Skin of body (tissue), 2 donors: ENCODE data around the gene TACC2. TPM values are rescaled to one million over a fixed set of nuclear protein-coding genes. Genes with fewer than 3 reads are reported as not detected.
A peak's percentile ranks its signal among the peaks of the same experiment; 100 is the strongest.

Experiments used
- DNase-seq: peaks from one replicate; lab custom pipeline; 2025; lab: John Stamatoyannopoulos, UW
- total RNA-seq: library from RNA; depleted of rRNA; stranded (reverse); fragments of >200 nt; gene quantifications from one replicate; pipeline ENCODE4 v1.2.3, GENCODE V29; 2014

TACC2 gene
- total RNA-seq, 1 donor from 2014 or later = 40.2 TPM

GRCh38 chr10:122029499-122030199, 40.7 kb downstream of the TACC2 start:
- DNase-seq = no peak

DNA sequence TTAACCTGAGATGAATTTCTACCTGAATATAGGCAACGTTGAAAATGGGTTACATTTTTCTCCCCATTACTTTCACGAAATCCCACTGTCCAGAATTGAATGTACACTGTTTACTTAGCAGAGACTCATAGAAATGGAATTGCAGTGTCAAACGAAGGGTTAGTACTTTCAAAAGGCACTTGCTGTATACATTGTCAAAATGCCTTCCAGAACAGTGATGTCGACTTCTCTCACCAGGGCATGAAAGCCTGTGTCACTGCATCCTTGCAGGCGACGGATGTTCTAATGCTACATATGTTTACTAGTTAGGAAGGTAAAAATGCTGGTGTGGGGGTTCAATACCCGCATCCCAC, 41.2 kb downstream of the TACC2 start:
- DNase-seq = no peak

- DNase-seq = no peak
Measured at GRCh38 chr10:122033224-122033926, 44.4 kb downstream of the TACC2 start.

DNA sequence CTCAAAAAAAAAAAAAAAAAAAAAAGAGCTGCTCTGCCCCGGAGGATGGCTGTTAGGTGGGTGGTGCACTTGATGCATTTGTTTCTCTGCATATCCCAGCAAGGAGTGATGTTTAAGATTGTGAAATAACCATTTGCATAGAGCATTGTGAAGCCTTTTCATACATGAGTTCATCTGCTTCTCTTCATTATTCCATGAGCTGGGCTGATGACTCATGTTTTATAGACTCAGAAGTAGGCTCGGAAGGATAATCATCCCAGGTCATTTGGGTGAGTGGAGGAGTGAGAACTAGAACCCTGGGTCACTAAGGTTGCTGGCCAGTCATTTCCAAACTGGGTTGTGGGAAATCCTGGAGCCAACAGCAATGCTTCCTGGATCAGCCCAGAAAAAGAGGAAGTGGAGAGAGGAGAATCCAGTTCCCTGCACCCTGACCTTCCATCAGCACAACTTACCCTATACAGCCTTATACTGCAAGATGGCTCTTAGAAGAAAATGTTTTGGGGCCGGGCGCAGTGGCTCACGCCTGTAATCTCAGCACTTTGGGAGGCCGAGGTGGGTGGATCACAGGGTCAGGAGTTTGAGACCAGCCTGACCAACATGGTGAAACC, 45.3 kb downstream of the TACC2 start:
- no peak for DNase-seq

- no peak for DNase-seq
Measured at GRCh38 chr10:122040786-122041185, 51.8 kb downstream of the TACC2 start.

GRCh38 chr10:122042836-122043235, 53.9 kb downstream of the TACC2 start:
- DNase-seq = no peak

GRCh38 chr10:122044045-122044661, 55.2 kb downstream of the TACC2 start:
- DNase-seq = no peak

GRCh38 chr10:122044713-122045112, 55.8 kb downstream of the TACC2 start:
- DNase-seq = peak; percentile 56

GRCh38 chr10:122045212-122045611, 56.2 kb downstream of the TACC2 start:
- DNase-seq = no peak

DNA sequence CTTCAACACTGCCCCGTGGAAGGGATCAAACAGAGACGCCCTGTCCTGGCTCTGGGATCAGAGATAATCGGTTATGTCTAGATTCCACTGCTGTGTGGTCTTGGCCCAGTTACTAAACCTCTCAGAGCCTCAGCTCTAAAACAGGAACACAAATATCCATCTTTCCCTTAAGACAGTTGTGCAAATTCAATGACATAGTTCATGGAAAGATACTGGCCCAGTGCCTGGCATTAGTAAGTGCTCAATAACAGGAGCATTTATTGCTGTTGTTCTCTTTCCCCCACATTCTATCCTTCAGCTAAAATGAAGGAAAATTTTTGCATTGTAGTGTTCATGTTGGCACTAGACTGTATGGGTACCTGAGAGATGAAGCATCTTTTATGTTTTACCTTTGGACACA, 58.6 kb downstream of the TACC2 start:
- no peak for DNase-seq

GRCh38 chr10:122049076-122049475, 60.1 kb downstream of the TACC2 start:
- DNase-seq = no peak

GRCh38 chr10:122050311-122050710, 61.3 kb downstream of the TACC2 start:
- no peak for DNase-seq

DNA sequence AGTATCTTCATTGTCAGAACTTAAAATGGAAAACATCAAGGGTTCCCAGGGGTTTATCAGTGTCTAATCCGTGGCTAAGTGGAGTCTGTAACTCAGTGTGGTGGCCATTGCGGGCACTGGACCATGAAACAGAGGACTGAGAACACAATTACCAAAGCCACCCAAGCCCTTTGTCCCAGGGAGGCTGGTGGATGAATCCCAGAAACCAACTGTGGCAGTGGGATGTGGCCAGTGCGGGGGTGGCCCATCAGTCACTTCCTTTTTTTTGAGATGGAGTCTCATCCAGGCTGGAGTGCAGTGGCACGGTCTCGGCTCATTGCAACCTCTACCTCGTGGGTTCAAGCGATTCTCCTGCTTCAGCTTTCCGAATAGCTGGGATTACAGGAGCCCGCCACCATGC, 61.8 kb downstream of the TACC2 start:
- no peak for DNase-seq

DNA sequence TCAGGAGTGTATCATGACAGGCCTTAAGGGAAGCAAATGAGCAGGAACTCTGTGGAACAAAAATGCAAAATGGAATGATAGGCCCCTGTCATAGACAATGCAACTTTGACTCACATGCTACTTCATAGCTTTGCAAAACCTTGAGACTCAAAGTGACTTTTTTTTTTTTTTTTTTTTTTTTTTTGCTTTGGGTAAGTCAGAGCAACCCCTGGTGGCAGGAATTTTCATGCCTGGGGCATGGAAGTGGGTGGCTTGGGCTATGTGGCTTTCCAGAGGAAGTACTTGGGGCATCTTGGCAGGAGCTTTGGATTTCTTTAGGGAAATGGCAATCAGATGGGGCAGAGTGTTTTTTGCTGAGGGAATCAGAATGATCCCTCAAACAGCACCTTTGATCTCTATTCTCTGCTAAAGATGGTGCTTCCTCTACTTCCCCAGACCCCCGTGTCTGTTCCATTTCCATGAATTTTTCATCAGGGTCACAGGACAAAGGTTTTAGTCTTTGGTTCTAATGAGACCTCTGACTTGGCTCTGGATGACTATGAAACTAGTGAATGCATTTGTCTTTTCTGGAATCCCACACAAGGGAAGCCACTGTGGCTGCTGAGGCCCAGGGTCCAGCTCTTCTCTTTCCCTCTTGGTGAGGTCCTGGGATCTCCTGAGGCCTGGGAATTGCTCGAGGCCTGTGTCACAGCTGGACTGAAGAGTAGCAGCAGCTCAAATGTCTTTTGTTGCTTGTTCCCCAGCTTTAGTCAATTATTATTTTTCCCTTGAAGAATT, 62.8 kb downstream of the TACC2 start:
- DNase-seq = peak; percentile 45

- no peak for DNase-seq
Measured at GRCh38 chr10:122052701-122053100, 63.7 kb downstream of the TACC2 start.

- DNase-seq = no peak
Measured at GRCh38 chr10:122053314-122053713, 64.4 kb downstream of the TACC2 start.

DNA sequence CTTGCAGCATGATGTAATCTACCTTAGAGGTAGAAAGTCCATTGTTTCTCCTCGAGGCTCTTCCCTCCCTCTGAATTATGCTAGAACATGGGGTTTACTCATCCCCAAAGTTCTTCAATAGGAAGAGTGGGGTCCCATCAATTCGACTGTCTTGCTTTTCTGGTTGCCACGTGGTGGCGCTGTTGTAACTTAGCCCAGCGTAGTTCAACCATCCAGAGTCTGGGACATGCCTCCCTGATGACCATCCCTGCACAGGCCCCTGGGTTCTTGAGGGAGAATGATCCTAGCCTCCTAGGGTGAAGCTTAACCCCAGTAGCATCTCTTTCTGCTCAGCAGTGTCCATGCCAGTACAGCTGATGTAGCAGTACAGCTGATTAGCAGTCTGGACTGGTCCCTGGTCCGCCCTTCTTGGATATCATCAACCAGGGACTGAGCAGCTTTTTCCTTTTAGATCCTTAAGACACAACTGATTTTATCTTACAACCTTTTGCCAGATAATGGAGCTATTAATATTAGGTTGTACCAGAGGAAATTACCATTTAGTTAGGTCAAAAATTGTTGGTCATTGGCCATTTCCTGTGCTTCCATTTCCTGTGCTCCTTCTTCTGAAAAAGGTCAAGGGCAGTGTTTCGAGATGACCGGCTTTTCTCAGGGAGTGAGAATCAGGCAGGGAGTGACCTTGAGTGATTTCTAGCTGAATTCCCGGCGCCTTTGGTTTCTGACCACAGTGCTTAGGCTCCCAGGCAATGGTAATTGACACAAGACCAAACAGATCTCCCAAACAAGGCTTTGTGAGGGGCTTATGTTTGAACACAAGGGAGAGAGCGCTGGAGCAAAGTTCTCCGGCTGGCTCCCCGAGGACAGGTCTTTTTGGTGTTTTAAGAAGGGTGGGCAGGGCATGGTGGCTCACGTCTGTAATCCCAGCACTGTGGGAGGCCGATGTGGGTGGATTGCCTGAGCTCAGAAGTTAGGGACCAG, 65.4 kb downstream of the TACC2 start:
- DNase-seq = no peak

DNA sequence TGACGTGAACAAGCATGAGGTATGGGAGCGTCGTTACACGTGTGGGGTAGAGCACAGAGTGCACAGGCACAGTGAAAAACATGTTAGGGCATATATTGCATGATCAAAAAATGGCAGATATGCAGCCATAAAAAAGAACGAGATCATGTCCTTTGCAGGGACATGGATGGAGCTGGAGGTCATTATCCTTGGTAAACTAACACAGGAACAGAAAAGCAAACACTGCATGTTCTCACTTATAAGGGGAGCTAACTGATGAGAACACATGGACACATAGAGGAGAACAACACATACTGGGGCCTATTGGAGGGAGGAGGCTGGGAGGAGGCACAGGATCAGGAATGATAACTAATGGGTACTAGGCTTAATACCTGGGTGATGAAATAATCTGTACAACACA, 66.3 kb downstream of the TACC2 start:
- DNase-seq = no peak

- no peak for DNase-seq
Measured at GRCh38 chr10:122056431-122057094, 67.6 kb downstream of the TACC2 start.
